GM12878 (cell line): ENCODE measurements around the gene LLPH. TPM values are rescaled to one million over a fixed set of nuclear protein-coding genes. Genes with fewer than 3 reads are reported as not detected.

ENCODE experiments used
- ATAC-seq: fragments of 200-7000 bp; cut with Tn5 transposase; 3 replicates; pipeline ENCODE4 v1.9.1; 2020; ENCODE audit warnings: mild to moderate bottlenecking, moderate library complexity
- BruUV-seq: library from RNA; stranded (reverse); fragments of 400-500 nt; replicated peaks from 2 replicates; lab custom pipeline; 2021; lab: Mats Ljungman, UMichigan
- CTCF ChIA-PET: fragments of 300-600 bp; sonication (Branson Sonifier 250); formaldehyde crosslinking; extraction: SDS; loops from one replicate; lab custom pipeline; 2021; ENCODE audit warnings: inconsistent platforms; lab: Yijun Ruan, JAX
- POLR2A ChIA-PET: fragments of 350-600 bp; formaldehyde crosslinking; extraction: SDS; loops from one replicate; lab custom pipeline; 2021; ENCODE audit warnings: inconsistent platforms; lab: Charles Lee
- RAD21 ChIA-PET: fragments of 300-600 bp; sonication (Branson Sonifier 250); formaldehyde crosslinking; loops from one replicate; lab custom pipeline; 2023; ENCODE audit warnings: antibody characterized with exemption; ENCODE audit not compliant: unreplicated experiment; lab: Charles Lee
- SMC1A ChIA-PET: fragments of 300-600 bp; sonication (Branson Sonifier 250); formaldehyde crosslinking; loops from one replicate; lab custom pipeline; 2023; ENCODE audit not compliant: unreplicated experiment, uncharacterized antibody; lab: Charles Lee
- DNase-seq: peaks from one replicate; pipeline ENCODE4 v3.0.0-alpha.2; 2011; ENCODE audit warnings: low read depth, low spot score
- FAIRE-seq: peaks from 3 replicates; lab custom pipeline; 2011; peaks lifted over from hg19 to GRCh38; lab: Jason Lieb, UNC
- H2AFZ ChIP-seq: 2 replicates; pipeline ENCODE4 v1.6.0; 2011; ENCODE audit warnings: low read depth, low read length, control low read depth; ENCODE audit not compliant: control insufficient read depth
- H3K27ac ChIP-seq: 2 replicates; pipeline ENCODE4 v1.5.1; 2011; ENCODE audit warnings: control low read depth; ENCODE audit not compliant: control insufficient read depth, insufficient read depth
- H3K27me3 ChIP-seq, 2 experiments: replicated peaks in 1 of 2; 2 replicates each; pipeline versions ENCODE4 v1.6.0 to v1.6.1; 2011; ENCODE audit warnings: low read length in 1 of 2; ENCODE audit not compliant: control insufficient read depth in 2 of 2, insufficient read depth in 2 of 2
- H3K36me3 ChIP-seq, 2 experiments: 2 replicates each; pipeline ENCODE4 v1.5.1; 2011; ENCODE audit warnings: low read length in 1 of 2; ENCODE audit not compliant: control insufficient read depth in 2 of 2, insufficient read depth in 2 of 2
- H3K4me1 ChIP-seq: 2 replicates; pipeline ENCODE4 v1.6.1; 2011; ENCODE audit warnings: mild to moderate bottlenecking, low read length, moderate library complexity, mixed read lengths; ENCODE audit not compliant: control insufficient read depth, insufficient read depth
- H3K4me2 ChIP-seq: 2 replicates; pipeline ENCODE4 v1.6.0; 2011; ENCODE audit warnings: control low read depth; ENCODE audit not compliant: control insufficient read depth, insufficient read depth
- H3K4me3 ChIP-seq: fragments of 200-600 bp; sonication (generic); 2 replicates; pipeline ENCODE4 v1.5.1; 2016
- H3K79me2 ChIP-seq: 2 replicates; pipeline ENCODE4 v1.6.0; 2011; ENCODE audit warnings: low read length; ENCODE audit not compliant: control insufficient read depth, insufficient read depth
- H3K9ac ChIP-seq: 2 replicates; pipeline ENCODE4 v1.8.0; 2011; ENCODE audit warnings: low read length, control low read depth, mixed read lengths; ENCODE audit not compliant: control insufficient read depth, insufficient read depth
- H3K9me3 ChIP-seq: replicated peaks from 3 replicates; pipeline ENCODE4 v1.5.1; 2011; ENCODE audit warnings: mild to moderate bottlenecking, low read length; ENCODE audit not compliant: control insufficient read depth, insufficient read depth
- H4K20me1 ChIP-seq: 2 replicates; pipeline ENCODE4 v1.6.0; 2011; ENCODE audit not compliant: control insufficient read depth, insufficient read depth
- CREM ChIP-seq: IDR thresholded peaks from 2 replicates; pipeline ENCODE4 v1.6.1; 2014; ENCODE audit warnings: antibody characterized with exemption, low read depth
- SMARCA5 ChIP-seq: fragments of 450-650 bp; IDR thresholded peaks from 2 replicates; pipeline ENCODE4 v1.6.1; 2017; ENCODE audit warnings: mild to moderate bottlenecking
- SREBF2 ChIP-seq: IDR thresholded peaks from 2 replicates; pipeline ENCODE4 v1.6.1; 2012; ENCODE audit warnings: mild to moderate bottlenecking, low read length
- ZBTB4 ChIP-seq: fragments of 450-650 bp; formaldehyde crosslinking; IDR thresholded peaks from 2 replicates; pipeline ENCODE4 v1.4.0; 2022; ENCODE audit warnings: mild to moderate bottlenecking, moderate library complexity
- WGBS: methylation state at CpG from one replicate; pipeline ENCODE4 v1.1.6; 2016; ENCODE audit warnings: low lambda C conversion rate; ENCODE audit not compliant: insufficient replicate concordance, insufficient coverage; ENCODE audit errors: missing lambda C conversion rate; 5-methylcytosine and 5-hydroxymethylcytosine counted together
- in situ Hi-C: fragments of 300-500 bp; cut with MboI; formaldehyde crosslinking; loops from 9 replicates; pipeline ENCODE4 v1.14.3; 2018; ENCODE audit warnings: mixed read lengths
- intact Hi-C: fragments of 100-400 bp; cut with micrococcal nuclease; formaldehyde crosslinking; loops from one replicate; pipeline ENCODE4 v1.14.2; 2022; ENCODE audit not compliant: unreplicated experiment
- polyA plus RNA-seq, 11 experiments: library from polyadenylated mRNA; depleted of rRNA in 4 of 11; unstranded in 6 of 11; stranded (reverse) in 5 of 11; fragments of >200 nt; fragmentation: Nextera tagmentation in 4 of 11; fragmentation: Illumina TruSeq in 1 of 11; extraction: Ambion mirVana in 4 of 11; extraction: Trizol in 1 of 11; gene quantifications; 1 replicate in 1 of 11; 2 replicates in 10 of 11; pipeline versions ENCODE4 v1.2.1 to v1.2.3, GENCODE V29; 2011 to 2016; ENCODE audit warnings: inconsistent platforms in 2 of 11, missing spikeins in 2 of 11, low read depth in 1 of 11
- total RNA-seq, 4 experiments: library from RNA; depleted of rRNA in 3 of 4; stranded (reverse); fragments of >200 nt in 3 of 4; fragmentation: Illumina TruSeq in 1 of 4; extraction: Trizol in 1 of 4; gene quantifications; 2 replicates each; pipeline versions ENCODE4 v1.2.1 to v1.2.3, GENCODE V29; 2013 to 2021

Gene LLPH
- total and polyA plus RNA-seq, 10 of the 15 experiments (the other 5 are each of a cell fraction or from before 2014, with no cell fraction given) = 15.2 to 107 (median 70.4) TPM

- no TSS peak for BruUV-seq
- RAD21 ChIA-PET = no interaction called here
- Histone ChIP-seq H2AFZ (no peak overlapping the region), H3K4me2 (no peak overlapping the region), H3K4me3 (no peak overlapping the region), H3K9me3 (peaks cover 22% of the 10 kb centered on the region), H3K36me3 (peaks cover 0 to 6% of the 10 kb centered on the region in 2 experiments), H3K27ac (no peak overlapping the region), H4K20me1 (no peaks in the 10 kb centered on the region), H3K79me2 (peaks cover 53% of the 10 kb centered on the region), H3K4me1 (no peaks in the 10 kb centered on the region), H3K9ac (no peak overlapping the region), H3K27me3 (no peaks in the 10 kb centered on the region)
- TF ChIP-seq SMARCA5 = no peak
- TF ChIP-seq CREM = no peak
- no peak for TF ChIP-seq SREBF2
- POLR2A ChIA-PET = no interaction called here
- intact Hi-C loops = loop anchor here (10.0 kb wide), 1 partner anchor 1760 kb away; the partner anchor contains the start of gene XPOT
- DNase-seq (no peak), FAIRE-seq (no peak), ATAC-seq (no peak)
- WGBS = 77% methylated on average over 3 of the region's 3 CpGs
- in situ Hi-C loops = no loop called here
- SMC1A ChIA-PET = no interaction called here
- CTCF ChIA-PET = interaction anchor here (1.4 kb wide), 1 partner anchor 19 kb away, joined by 4 read pairs; no protein-coding TSS in a partner anchor
Measured at GRCh38 chr12:66164349-66164821, 33.8 kb upstream of the LLPH start.

DNA sequence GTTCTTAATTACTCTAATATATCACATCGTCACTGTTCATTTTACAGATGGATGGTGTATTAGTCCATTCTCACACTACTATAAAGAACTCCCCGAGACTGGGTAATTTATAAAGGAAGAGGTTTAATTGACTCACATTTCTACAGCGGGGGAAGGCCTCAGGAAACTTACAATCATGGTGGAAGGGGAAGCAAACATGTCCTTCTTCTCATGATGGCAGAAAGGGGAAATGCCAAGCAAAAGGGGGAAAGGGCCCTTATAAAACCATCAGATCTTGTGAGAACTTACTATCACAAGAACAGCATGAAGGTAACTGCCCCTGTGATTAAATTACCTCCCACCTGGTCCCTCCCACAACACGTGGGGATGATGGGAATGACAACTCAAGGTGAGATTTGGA, 32.7 kb upstream of the LLPH start:
- no peaks in the 10 kb centered on the region for H3K4me1 ChIP-seq
- no peaks in the 10 kb centered on the region for H4K20me1 ChIP-seq

More for the DNA sequence above, 32.7 kb upstream of the LLPH start:
- no peak for ATAC-seq
- H3K27me3 ChIP-seq = no peaks in the 10 kb centered on the region
- H3K4me3 ChIP-seq = no peak overlapping the region
- no peak for DNase-seq
- peaks cover 22% of the 10 kb centered on the region for H3K9me3 ChIP-seq
- no TSS peak for BruUV-seq
- H3K36me3 ChIP-seq = peaks cover 0 to 6% of the 10 kb centered on the region in 2 experiments
- CTCF ChIA-PET = no interaction called here
- H3K79me2 ChIP-seq = peaks cover 45% of the 10 kb centered on the region
- POLR2A ChIA-PET = no interaction called here
- RAD21 ChIA-PET = no interaction called here
- TF ChIP-seq ZBTB4 (CRISPR knock-in tag) = no peak
- SMC1A ChIA-PET = no interaction called here
- no peak overlapping the region for H3K4me2 ChIP-seq
- no peak overlapping the region for H3K9ac ChIP-seq
- H2AFZ ChIP-seq = no peak overlapping the region
- no peak for FAIRE-seq
- WGBS = 80% methylated on average over 4 of the region's 4 CpGs
- in situ Hi-C loops = no loop called here
- intact Hi-C loops = loop anchor here (10.0 kb wide), 1 partner anchor 1758 kb away; the partner anchor contains the start of gene XPOT
- no peak overlapping the region for H3K27ac ChIP-seq
